Measurements from ENCODE around the gene ABHD6.
"Not testable (repeated sequence)": the region's sequence is repeated elsewhere in the genome, so short reads cannot be mapped to it uniquely, and the experiment has no call there.

ABHD6 gene

DNA sequence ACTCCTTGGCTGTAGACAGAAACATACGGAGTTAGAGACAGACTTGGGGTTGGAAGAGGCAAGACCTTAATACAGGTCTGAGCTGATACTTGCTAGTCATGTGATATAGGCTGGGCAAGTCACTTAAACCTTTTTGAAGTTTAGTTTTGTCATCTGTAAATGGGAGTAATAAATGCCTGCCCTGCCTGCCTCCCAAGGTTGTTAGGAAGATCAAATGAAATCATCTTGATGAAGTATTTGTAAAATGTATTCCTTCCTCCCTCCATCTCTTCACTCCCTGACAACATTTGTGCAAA lies 98.0 kb downstream of the ABHD6 start:
- no peaks in the 10 kb centered on the region for H3K27me3 ChIP-seq (replicated peaks; ENCODE audit: control insufficient read depth, insufficient read depth, low read length)
- no peak for DNase-seq (ENCODE audit: extremely low read depth, insufficient read length)
- TF ChIP-seq, protein P1, sequence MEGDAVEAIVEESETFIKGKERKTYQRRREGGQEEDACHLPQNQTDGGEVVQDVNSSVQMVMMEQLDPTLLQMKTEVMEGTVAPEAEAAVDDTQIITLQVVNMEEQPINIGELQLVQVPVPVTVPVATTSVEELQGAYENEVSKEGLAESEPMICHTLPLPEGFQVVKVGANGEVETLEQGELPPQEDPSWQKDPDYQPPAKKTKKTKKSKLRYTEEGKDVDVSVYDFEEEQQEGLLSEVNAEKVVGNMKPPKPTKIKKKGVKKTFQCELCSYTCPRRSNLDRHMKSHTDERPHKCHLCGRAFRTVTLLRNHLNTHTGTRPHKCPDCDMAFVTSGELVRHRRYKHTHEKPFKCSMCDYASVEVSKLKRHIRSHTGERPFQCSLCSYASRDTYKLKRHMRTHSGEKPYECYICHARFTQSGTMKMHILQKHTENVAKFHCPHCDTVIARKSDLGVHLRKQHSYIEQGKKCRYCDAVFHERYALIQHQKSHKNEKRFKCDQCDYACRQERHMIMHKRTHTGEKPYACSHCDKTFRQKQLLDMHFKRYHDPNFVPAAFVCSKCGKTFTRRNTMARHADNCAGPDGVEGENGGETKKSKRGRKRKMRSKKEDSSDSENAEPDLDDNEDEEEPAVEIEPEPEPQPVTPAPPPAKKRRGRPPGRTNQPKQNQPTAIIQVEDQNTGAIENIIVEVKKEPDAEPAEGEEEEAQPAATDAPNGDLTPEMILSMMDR (IDR thresholded peaks at IDR 0.05; ENCODE audit: insufficient read depth, low read length, poor library complexity, severe bottlenecking), result no peak
- H3K36me3 ChIP-seq (ENCODE audit: control insufficient read depth, insufficient read depth, low read length), result no peaks in the 10 kb centered on the region
- H3K4me3 ChIP-seq (replicated peaks; ENCODE audit: low read depth, low read length), result no peak overlapping the region

GRCh38 chr3:58336135-58336882 lies 98.7 kb downstream of the ABHD6 start:
- TF ChIP-seq, protein P1 (IDR thresholded peaks at IDR 0.05; ENCODE audit: insufficient read depth, low read length, poor library complexity, severe bottlenecking), result no peak
- no peak for DNase-seq (ENCODE audit: extremely low read depth, insufficient read length)
- H3K4me3 ChIP-seq (replicated peaks; ENCODE audit: low read depth, low read length), result no peak overlapping the region

DNA sequence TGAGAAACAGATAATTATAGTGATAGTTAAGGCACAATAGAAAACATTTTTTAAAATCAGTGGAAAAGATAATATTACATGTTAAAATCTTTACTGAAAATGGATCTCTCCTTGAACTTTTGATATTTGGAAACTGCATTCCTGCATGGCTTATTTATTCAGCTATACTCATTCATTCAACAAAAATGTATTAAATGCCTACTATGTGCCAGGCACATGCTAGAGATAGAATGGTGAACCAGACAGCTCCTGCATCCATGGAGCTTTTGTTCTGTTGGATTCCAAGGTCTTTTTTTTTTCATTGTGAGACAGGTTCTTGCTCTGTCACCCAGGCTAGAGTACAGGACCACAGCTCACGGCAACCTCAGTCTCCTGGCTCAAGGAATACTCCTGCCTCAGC lies 99.6 kb downstream of the ABHD6 start:
- DNase-seq (ENCODE audit: extremely low read depth, insufficient read length), result no peak
- H3K4me3 ChIP-seq (replicated peaks; ENCODE audit: low read depth, low read length), result no peak overlapping the region
- TF ChIP-seq, protein P1 (IDR thresholded peaks at IDR 0.05; ENCODE audit: insufficient read depth, low read length, poor library complexity, severe bottlenecking), result no peak
- H3K27me3 ChIP-seq (replicated peaks; ENCODE audit: control insufficient read depth, insufficient read depth, low read length), result no peaks in the 10 kb centered on the region
- H3K36me3 ChIP-seq (ENCODE audit: control insufficient read depth, insufficient read depth, low read length), result no peaks in the 10 kb centered on the region

More at GRCh38 chr3:58336135-58336882, 98.7 kb downstream of the ABHD6 start:
- no peaks in the 10 kb centered on the region for H3K36me3 ChIP-seq (ENCODE audit: control insufficient read depth, insufficient read depth, low read length)
- H3K27me3 ChIP-seq (replicated peaks; ENCODE audit: control insufficient read depth, insufficient read depth, low read length), result no peaks in the 10 kb centered on the region

GRCh38 chr3:58339146-58339545 lies 101.6 kb downstream of the ABHD6 start:
- DNase-seq (ENCODE audit: extremely low read depth, insufficient read length); H3K36me3 ChIP-seq (ENCODE audit: control insufficient read depth, insufficient read depth, low read length); H3K4me3 ChIP-seq (replicated peaks; ENCODE audit: low read depth, low read length); H3K27me3 ChIP-seq (replicated peaks; ENCODE audit: control insufficient read depth, insufficient read depth, low read length): not testable (repeated sequence)

DNA sequence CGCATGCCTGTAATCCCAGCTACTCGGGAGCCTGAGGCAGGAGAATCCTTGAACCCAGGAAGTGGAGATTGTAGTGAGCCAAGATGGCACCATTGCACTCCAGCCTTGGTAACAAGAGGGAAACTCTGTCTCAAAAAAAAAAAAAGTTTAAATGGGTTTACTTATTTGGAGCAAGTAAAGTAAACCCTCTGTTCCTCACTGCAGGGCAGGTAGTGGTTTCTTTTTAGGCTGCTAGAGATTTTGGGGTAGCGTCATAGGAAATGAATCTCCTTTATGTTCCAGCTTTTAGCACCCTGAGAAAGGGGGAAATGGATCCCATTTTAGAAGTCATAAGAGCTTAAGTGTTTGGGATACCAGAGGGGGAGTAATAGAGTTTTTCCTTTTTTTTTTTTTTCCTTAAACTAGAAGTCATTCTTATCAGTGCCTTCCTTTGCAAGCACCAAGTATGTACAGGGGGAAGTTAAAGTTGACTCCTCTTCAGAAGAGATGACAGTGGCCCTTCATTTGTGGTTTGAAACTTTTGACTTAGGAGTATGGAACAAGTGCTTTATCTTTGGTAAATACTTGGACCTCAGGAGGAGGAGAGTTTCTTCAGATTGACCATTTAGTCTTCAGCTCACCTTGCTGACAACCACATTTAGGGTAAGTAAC lies 103.1 kb downstream of the ABHD6 start:
- DNase-seq (ENCODE audit: extremely low read depth, insufficient read length), result no peak
- no peak overlapping the region for H3K4me3 ChIP-seq (replicated peaks; ENCODE audit: low read depth, low read length)
- H3K36me3 ChIP-seq (ENCODE audit: control insufficient read depth, insufficient read depth, low read length), result no peaks in the 10 kb centered on the region
- H3K27me3 ChIP-seq (replicated peaks; ENCODE audit: control insufficient read depth, insufficient read depth, low read length), result no peaks in the 10 kb centered on the region
- TF ChIP-seq, protein P1 (IDR thresholded peaks at IDR 0.05; ENCODE audit: insufficient read depth, low read length, poor library complexity, severe bottlenecking), result no peak

DNA sequence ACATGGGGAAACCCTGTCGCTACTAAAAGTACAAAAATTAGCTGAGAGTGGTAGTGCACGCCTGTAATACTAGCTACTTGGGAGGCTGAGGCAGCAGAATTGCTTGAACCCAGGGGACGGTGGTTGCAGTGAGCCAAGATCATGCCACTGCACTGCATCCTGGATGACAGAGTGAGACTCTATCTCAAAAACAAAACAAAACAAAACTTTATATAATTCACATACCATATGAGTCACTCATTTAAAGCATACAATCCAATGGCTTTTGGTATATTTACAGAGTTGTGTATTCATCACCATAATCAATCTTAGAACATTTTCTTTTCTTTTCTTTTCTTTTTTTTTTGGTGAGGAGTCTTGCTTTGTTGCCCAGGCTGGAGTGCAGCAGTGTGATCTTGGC lies 103.8 kb downstream of the ABHD6 start:
- no peak for DNase-seq (ENCODE audit: extremely low read depth, insufficient read length)
- no peaks in the 10 kb centered on the region for H3K27me3 ChIP-seq (replicated peaks; ENCODE audit: control insufficient read depth, insufficient read depth, low read length)
- no peak overlapping the region for H3K4me3 ChIP-seq (replicated peaks; ENCODE audit: low read depth, low read length)
- H3K36me3 ChIP-seq (ENCODE audit: control insufficient read depth, insufficient read depth, low read length), result no peaks in the 10 kb centered on the region
- TF ChIP-seq, protein P1 (IDR thresholded peaks at IDR 0.05; ENCODE audit: insufficient read depth, low read length, poor library complexity, severe bottlenecking), result no peak

Data from GM06990 (cell line).